ENCODE results near the gene TMEM63A. TPM values are rescaled to one million over a fixed set of nuclear protein-coding genes. Genes with fewer than 3 reads are reported as not detected.
A peak's percentile ranks its signal among the peaks of the same experiment; 100 is the strongest.

TMEM63A gene
- polyA plus RNA-seq, 1 experiment, result 41.8 TPM

DNA sequence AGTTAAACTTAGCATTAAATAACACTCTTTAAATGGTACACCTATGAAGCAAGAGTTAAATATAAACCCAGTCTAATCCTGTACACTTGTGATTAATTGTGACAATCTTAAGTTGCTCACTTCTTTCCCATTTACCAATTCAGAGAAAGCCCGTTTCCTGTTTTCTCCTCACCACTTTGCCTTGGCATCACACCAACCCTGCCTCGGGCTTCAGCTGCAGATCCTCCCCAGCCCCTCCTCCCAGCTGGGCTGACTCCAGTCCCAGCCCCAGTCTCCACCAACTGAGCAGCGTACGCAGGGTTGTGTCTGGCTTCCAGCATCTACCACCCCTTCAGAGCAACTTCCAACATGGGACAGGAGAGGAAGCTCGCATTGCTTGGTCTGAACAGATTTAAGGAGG, 37.7 kb upstream of the TMEM63A start:
- TF ChIP-seq, protein P1, sequence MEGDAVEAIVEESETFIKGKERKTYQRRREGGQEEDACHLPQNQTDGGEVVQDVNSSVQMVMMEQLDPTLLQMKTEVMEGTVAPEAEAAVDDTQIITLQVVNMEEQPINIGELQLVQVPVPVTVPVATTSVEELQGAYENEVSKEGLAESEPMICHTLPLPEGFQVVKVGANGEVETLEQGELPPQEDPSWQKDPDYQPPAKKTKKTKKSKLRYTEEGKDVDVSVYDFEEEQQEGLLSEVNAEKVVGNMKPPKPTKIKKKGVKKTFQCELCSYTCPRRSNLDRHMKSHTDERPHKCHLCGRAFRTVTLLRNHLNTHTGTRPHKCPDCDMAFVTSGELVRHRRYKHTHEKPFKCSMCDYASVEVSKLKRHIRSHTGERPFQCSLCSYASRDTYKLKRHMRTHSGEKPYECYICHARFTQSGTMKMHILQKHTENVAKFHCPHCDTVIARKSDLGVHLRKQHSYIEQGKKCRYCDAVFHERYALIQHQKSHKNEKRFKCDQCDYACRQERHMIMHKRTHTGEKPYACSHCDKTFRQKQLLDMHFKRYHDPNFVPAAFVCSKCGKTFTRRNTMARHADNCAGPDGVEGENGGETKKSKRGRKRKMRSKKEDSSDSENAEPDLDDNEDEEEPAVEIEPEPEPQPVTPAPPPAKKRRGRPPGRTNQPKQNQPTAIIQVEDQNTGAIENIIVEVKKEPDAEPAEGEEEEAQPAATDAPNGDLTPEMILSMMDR (IDR thresholded peaks at IDR 0.05; ENCODE audit: insufficient read depth, low read depth, low read length), result no peak
- CTCF ChIA-PET, result interaction anchor here (1.1 to 2.0 kb wide), 4 partner anchors 8 to 445 kb away, joined by 3 to 9 read pairs (median 4); no protein-coding TSS in a partner anchor
- H3K27me3 ChIP-seq (ENCODE audit: control insufficient read depth, insufficient read depth, low read length), result no peaks in the 10 kb centered on the region
- POLR2A ChIA-PET, result no interaction called here
- peak; percentile 65 for DNase-seq (ENCODE audit: low read depth)
- no peak overlapping the region for H3K4me3 ChIP-seq (ENCODE audit: low read depth, low read length)
- H3K36me3 ChIP-seq (ENCODE audit: control insufficient read depth, insufficient read depth, low read length), result peaks cover 13% of the 10 kb centered on the region

DNA sequence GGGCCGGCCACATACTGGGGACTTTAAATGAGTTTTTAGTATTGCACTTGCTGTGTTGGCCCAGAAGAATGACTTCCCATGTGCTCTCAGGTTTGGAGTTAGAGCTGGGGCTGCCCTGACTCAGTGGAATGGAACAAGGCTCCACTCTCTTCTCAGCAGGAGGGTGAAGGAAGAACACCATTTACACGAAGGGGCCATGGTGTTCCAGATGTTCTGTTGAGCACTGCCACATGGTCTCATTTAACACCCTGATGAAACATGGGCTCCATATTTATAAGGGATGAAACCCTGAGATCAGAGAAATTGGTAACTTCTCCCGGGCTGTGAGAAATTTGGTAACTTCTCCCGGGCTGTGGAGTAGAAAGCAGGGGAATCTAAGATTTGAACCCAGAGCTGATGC, 36.1 kb upstream of the TMEM63A start:
- TF ChIP-seq, protein P1 (IDR thresholded peaks at IDR 0.05; ENCODE audit: insufficient read depth, low read depth, low read length), result no peak
- no peak overlapping the region for H3K4me3 ChIP-seq (ENCODE audit: low read depth, low read length)
- H3K36me3 ChIP-seq (ENCODE audit: control insufficient read depth, insufficient read depth, low read length), result peaks cover 13% of the 10 kb centered on the region
- ChIA-PET CTCF (no interaction called here), POLR2A (no interaction called here)
- DNase-seq (ENCODE audit: low read depth), result no peak
- H3K27me3 ChIP-seq (ENCODE audit: control insufficient read depth, insufficient read depth, low read length), result no peaks in the 10 kb centered on the region

DNA sequence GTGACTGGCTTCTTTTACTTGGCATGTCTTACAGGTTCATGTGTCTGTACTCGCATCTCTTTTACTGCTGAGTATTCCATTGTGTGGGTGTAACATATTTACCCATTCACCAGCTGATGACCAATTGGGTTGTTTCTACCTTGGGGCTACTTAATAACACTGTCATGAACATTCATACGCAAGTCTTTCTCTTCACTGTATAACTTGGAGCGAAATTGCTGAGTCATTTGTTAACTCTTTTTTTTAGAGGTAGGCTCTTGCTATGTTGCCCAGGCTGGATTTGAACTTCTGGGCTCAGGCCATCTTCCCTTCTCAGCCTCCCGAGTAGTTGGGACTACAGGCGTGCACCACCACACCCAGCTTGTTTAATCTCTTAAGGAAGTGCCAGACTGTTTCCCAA, 35.4 kb upstream of the TMEM63A start:
- CTCF ChIA-PET, result interaction anchor here (1.2 kb wide), 1 partner anchor 438 kb away, joined by 3 read pairs; no protein-coding TSS in a partner anchor
- Histone ChIP-seq H3K36me3 (ENCODE audit: control insufficient read depth, insufficient read depth, low read length) (peaks cover 11% of the 10 kb centered on the region), H3K4me3 (ENCODE audit: low read depth, low read length) (no peak overlapping the region), H3K27me3 (ENCODE audit: control insufficient read depth, insufficient read depth, low read length) (no peaks in the 10 kb centered on the region)
- POLR2A ChIA-PET, result no interaction called here
- TF ChIP-seq, protein P1 (IDR thresholded peaks at IDR 0.05; ENCODE audit: insufficient read depth, low read depth, low read length), result no peak
- no peak for DNase-seq (ENCODE audit: low read depth)

DNA sequence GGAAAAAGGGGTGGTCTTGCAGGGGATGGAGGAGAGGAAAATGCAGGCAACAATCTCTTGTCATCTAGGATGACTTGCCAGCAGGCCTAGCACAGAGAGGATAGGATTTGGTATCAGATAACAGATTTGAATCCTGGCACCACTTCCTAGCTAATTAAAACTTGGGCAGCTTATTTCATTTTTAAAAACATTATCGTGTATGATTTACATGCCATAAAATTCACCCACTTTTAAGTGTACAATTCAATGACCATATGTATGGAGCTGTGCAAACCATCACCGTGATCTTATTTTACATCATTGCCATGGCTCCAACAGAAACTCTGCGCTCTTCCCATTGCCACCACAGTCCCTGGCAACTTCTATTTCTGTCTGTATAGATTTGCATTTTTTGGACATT, 34.9 kb upstream of the TMEM63A start:
- ChIA-PET CTCF (interaction anchor here (1.2 kb wide), 1 partner anchor 438 kb away, joined by 3 read pairs; no protein-coding TSS in a partner anchor), POLR2A (no interaction called here)
- Histone ChIP-seq H3K27me3 (ENCODE audit: control insufficient read depth, insufficient read depth, low read length) (no peaks in the 10 kb centered on the region), H3K4me3 (ENCODE audit: low read depth, low read length) (no peak overlapping the region), H3K36me3 (ENCODE audit: control insufficient read depth, insufficient read depth, low read length) (peaks cover 11% of the 10 kb centered on the region)
- TF ChIP-seq, protein P1 (IDR thresholded peaks at IDR 0.05; ENCODE audit: insufficient read depth, low read depth, low read length), result no peak
- DNase-seq (ENCODE audit: low read depth), result no peak

DNA sequence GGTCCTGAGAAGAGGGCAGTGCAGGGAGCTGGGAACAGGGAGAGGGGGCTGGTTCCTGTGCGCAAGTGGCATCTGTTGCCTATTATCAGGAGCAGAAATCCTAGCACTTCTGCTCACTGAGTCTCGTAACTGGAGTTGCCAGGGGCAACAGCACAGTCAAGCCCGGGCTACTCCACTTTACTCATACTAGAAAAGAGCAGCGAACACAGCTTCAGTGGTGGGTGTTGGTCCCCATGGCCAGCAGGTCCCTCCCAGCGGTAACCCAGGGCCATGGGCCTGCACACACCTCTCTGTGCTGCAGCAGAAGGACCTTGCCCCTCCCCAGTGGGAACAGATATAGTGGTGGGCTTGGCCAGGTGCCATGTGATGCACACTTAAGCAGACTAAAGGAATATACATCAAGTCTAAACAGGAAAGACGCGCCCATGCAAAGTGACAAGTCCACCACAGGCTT, 33.4 kb upstream of the TMEM63A start:
- ChIA-PET CTCF (no interaction called here), POLR2A (no interaction called here)
- Histone ChIP-seq H3K27me3 (ENCODE audit: control insufficient read depth, insufficient read depth, low read length) (no peaks in the 10 kb centered on the region), H3K36me3 (ENCODE audit: control insufficient read depth, insufficient read depth, low read length) (peaks cover 6% of the 10 kb centered on the region), H3K4me3 (ENCODE audit: low read depth, low read length) (no peak overlapping the region)
- TF ChIP-seq, protein P1 (IDR thresholded peaks at IDR 0.05; ENCODE audit: insufficient read depth, low read depth, low read length), result no peak
- DNase-seq (ENCODE audit: low read depth), result no peak
